Keratinocyte (primary cell): ENCODE results near the gene ILDR1. TPM values are rescaled to one million over a fixed set of nuclear protein-coding genes. Genes with fewer than 3 reads are reported as not detected.
"Not testable (repeated sequence)": the region's sequence is repeated elsewhere in the genome, so short reads cannot be mapped to it uniquely, and the experiment has no call there.

Source experiments
- DNase-seq: peaks from one replicate; pipeline ENCODE4 v3.0.0-alpha.2; 2011; ENCODE audit warnings: low read depth, missing footprints, low spot score
- FAIRE-seq: peaks from 2 replicates; lab custom pipeline; 2011; peaks lifted over from hg19 to GRCh38; lab: Jason Lieb, UNC
- H2AFZ ChIP-seq: 2 replicates; pipeline ENCODE4 v1.6.0; 2012; ENCODE audit warnings: low read length, control low read depth, inconsistent platforms; ENCODE audit not compliant: control insufficient read depth
- H3K27ac ChIP-seq: 2 replicates; pipeline ENCODE4 v1.5.1; 2011; ENCODE audit warnings: low read length; ENCODE audit not compliant: control insufficient read depth, insufficient read depth
- H3K27me3 ChIP-seq: 3 replicates; pipeline ENCODE4 v1.6.0; 2011; ENCODE audit warnings: low read length; ENCODE audit not compliant: control insufficient read depth, insufficient read depth; ENCODE audit errors: extremely low read depth
- H3K36me3 ChIP-seq, 2 experiments: 2 replicates in 1 of 2; 3 replicates in 1 of 2; pipeline ENCODE4 v1.5.1; 2011; ENCODE audit warnings: low read length in 2 of 2, mild to moderate bottlenecking in 1 of 2; ENCODE audit not compliant: control insufficient read depth in 2 of 2, insufficient read depth in 2 of 2; ENCODE audit errors: extremely low read depth in 1 of 2
- H3K4me1 ChIP-seq: 3 replicates; pipeline ENCODE4 v1.5.1; 2011; ENCODE audit warnings: low read length; ENCODE audit not compliant: control insufficient read depth, insufficient read depth; ENCODE audit errors: extremely low read depth
- H3K4me2 ChIP-seq: 3 replicates; pipeline ENCODE4 v1.6.0; 2011; ENCODE audit warnings: low read depth, low read length; ENCODE audit not compliant: control insufficient read depth, insufficient read depth; ENCODE audit errors: extremely low read depth
- H3K4me3 ChIP-seq, 3 experiments: fragments of 200-600 bp in 1 of 3; sonication (generic) in 1 of 3; 2 replicates in 2 of 3; 3 replicates in 1 of 3; pipeline ENCODE4 v1.5.1; 2011 to 2016; ENCODE audit warnings: low read length in 3 of 3, mild to moderate bottlenecking in 3 of 3, control low read depth in 2 of 3, inconsistent platforms in 1 of 3, low read depth in 1 of 3, mixed read lengths in 1 of 3, mixed run types in 1 of 3, moderate library complexity in 1 of 3; ENCODE audit not compliant: control insufficient read depth in 2 of 3, insufficient read depth in 2 of 3; ENCODE audit errors: extremely low read depth in 1 of 3
- H3K79me2 ChIP-seq: 2 replicates; pipeline ENCODE4 v1.6.0; 2012; ENCODE audit warnings: low read length; ENCODE audit not compliant: control insufficient read depth, insufficient read depth
- H3K9ac ChIP-seq: 3 replicates; pipeline ENCODE4 v1.6.0; 2011; ENCODE audit warnings: low read length; ENCODE audit not compliant: control insufficient read depth, insufficient read depth; ENCODE audit errors: extremely low read depth
- H3K9me1 ChIP-seq: 3 replicates; pipeline ENCODE4 v1.6.0; 2011; ENCODE audit warnings: low read length; ENCODE audit not compliant: control insufficient read depth, insufficient read depth; ENCODE audit errors: extremely low read depth
- H3K9me3 ChIP-seq: 2 replicates; pipeline ENCODE4 v1.5.1; 2012; ENCODE audit warnings: low read depth, low read length; ENCODE audit not compliant: control insufficient read depth
- H4K20me1 ChIP-seq: 3 replicates; pipeline ENCODE4 v1.6.0; 2011; ENCODE audit warnings: low read length; ENCODE audit not compliant: control insufficient read depth, insufficient read depth; ENCODE audit errors: extremely low read depth
- EZH2 ChIP-seq: IDR thresholded peaks from one replicate; pipeline ENCODE4 v1.6.1; 2012; ENCODE audit warnings: inconsistent platforms, mild to moderate bottlenecking, low read length, moderate library complexity
- dilution Hi-C: fragments of 300-500 bp; cut with MboI; formaldehyde crosslinking; loops from one replicate; pipeline ENCODE4 v1.7.0; 2020; ENCODE audit warnings: low sequenced_read_pairs; ENCODE audit not compliant: extremely low pct_ligation_motif_present
- polyA plus RNA-seq, 5 experiments: library from polyadenylated mRNA; depleted of rRNA in 3 of 5; stranded (reverse) in 3 of 5; stranded (forward) in 1 of 5; unstranded in 1 of 5; fragments of >200 nt; gene quantifications; 1 replicate in 1 of 5; 2 replicates in 3 of 5; 3 replicates in 1 of 5; pipeline versions ENCODE4 v1.2.1 to v1.2.3, GENCODE V29; 2011 to 2012; ENCODE audit warnings: missing spikeins in 2 of 5, low read depth in 1 of 5, low replicate concordance in 1 of 5
- TF ChIP-seq, protein P1 (sequence below), 3 experiments: IDR thresholded peaks in 1 of 3; conservative IDR thresholded peaks in 1 of 3; optimal IDR thresholded peaks in 1 of 3; 2 replicates in 2 of 3; 3 replicates in 1 of 3; pipeline versions ENCODE3 to v1.5.1; 2011; ENCODE audit warnings: low read length in 3 of 3, mild to moderate bottlenecking in 3 of 3, moderate library complexity in 2 of 3, control low read depth in 1 of 3, inconsistent platforms in 1 of 3; ENCODE audit not compliant: insufficient read depth in 2 of 3; ENCODE audit errors: extremely low read depth in 1 of 3

The ILDR1 gene
- polyA plus RNA-seq, 1 donor (not counting 4 experiments of a cell fraction or from before 2014, with no cell fraction given): 0.09 TPM

DNA sequence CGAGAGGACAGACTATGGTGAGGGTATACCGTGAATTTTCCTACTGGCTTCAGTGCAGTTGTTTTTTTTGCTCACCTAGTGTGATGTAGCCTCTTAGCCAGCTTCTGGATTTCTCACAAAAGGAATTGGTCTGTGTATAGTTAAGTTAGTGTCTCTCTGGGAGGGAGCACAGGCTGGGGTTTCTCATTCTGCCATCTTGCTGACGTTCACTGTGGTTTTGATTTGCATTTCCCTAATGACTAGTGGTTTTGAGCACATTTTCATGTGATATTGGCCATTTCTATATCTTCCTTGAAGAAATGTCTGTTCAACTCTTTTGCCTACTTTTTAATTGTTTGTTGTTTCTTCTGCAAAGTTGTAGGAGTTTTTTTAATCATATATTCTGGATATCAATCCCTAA is 30.9 kb upstream of the ILDR1 start:
- H4K20me1 ChIP-seq: no peaks in the 10 kb centered on the region
- H3K27ac ChIP-seq: no peak overlapping the region
- H3K27me3 ChIP-seq: no peaks in the 10 kb centered on the region
- H3K79me2 ChIP-seq: no peaks in the 10 kb centered on the region
- dilution Hi-C loops: no loop called here
- no peak overlapping the region for H3K4me3 ChIP-seq
- H3K4me2 ChIP-seq: no peak overlapping the region
- FAIRE-seq: no peak
- no peaks in the 10 kb centered on the region for H3K36me3 ChIP-seq
- no peak overlapping the region for H3K9ac ChIP-seq
- DNase-seq: no peak
- no peaks in the 10 kb centered on the region for H3K9me3 ChIP-seq
- H3K4me1 ChIP-seq: no peaks in the 10 kb centered on the region
- H2AFZ ChIP-seq: no peak overlapping the region
- H3K9me1 ChIP-seq: no peaks in the 10 kb centered on the region
- TF ChIP-seq, protein P1, sequence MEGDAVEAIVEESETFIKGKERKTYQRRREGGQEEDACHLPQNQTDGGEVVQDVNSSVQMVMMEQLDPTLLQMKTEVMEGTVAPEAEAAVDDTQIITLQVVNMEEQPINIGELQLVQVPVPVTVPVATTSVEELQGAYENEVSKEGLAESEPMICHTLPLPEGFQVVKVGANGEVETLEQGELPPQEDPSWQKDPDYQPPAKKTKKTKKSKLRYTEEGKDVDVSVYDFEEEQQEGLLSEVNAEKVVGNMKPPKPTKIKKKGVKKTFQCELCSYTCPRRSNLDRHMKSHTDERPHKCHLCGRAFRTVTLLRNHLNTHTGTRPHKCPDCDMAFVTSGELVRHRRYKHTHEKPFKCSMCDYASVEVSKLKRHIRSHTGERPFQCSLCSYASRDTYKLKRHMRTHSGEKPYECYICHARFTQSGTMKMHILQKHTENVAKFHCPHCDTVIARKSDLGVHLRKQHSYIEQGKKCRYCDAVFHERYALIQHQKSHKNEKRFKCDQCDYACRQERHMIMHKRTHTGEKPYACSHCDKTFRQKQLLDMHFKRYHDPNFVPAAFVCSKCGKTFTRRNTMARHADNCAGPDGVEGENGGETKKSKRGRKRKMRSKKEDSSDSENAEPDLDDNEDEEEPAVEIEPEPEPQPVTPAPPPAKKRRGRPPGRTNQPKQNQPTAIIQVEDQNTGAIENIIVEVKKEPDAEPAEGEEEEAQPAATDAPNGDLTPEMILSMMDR (optimal IDR thresholded peaks at IDR 0.05 in 1 of 3, IDR thresholded peaks at IDR 0.05 in 1 of 3, conservative IDR thresholded peaks at IDR 0.05 in 1 of 3; ENCODE audit: extremely low read depth in 1 of 3, insufficient read depth in 2 of 3, low read length in 3 of 3): no peak
- no peak for TF ChIP-seq EZH2

DNA sequence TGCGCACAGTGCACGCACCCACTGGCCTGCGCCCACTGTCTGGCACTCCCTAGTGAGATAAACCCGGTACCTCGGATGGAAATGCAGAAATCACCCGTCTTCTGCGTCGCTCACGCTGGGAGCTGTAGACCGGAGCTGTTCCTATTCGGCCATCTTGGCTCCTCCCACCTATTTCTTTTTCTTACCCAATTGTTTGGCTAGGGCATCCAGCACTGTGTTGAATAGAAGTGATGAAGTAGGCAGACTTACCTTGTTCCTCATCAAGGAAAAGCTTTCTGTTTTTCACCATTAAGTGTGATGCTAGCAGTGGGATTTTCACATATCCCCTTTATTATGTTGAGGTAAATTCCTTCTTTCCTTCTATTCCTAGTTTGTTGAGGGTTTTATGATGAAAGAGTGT is 25.7 kb upstream of the ILDR1 start:
- H3K79me2 ChIP-seq, H3K9me3 ChIP-seq, H3K4me3 ChIP-seq, dilution Hi-C loops, H3K9me1 ChIP-seq, H3K4me2 ChIP-seq, H3K27ac ChIP-seq, H3K4me1 ChIP-seq, DNase-seq, H3K36me3 ChIP-seq, H4K20me1 ChIP-seq, H2AFZ ChIP-seq, H3K9ac ChIP-seq, FAIRE-seq, H3K27me3 ChIP-seq: not testable (repeated sequence)

DNA sequence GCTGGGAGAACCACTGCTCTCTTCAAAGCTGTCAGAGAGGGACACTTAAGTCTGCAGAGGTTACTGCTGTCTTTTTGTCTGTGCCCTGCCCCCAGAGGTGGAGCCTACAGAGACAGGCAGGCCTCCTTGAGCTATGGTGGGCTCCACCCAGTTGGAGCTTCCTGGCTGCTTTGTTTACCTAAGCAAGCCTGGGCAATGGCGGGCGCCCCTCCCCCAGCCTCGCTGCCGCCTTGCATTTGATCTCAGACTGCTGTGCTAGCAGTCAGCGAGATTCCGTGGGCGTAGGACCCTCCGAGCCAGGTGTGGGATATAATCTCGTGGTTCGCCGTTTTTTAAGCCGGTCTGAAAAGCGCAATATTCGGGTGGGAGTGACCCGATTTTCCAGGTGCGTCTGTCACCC is 25.2 kb upstream of the ILDR1 start:
- dilution Hi-C loops, H2AFZ ChIP-seq, H3K27me3 ChIP-seq, H4K20me1 ChIP-seq, H3K36me3 ChIP-seq, H3K4me1 ChIP-seq, H3K9me3 ChIP-seq, H3K9ac ChIP-seq, H3K9me1 ChIP-seq, FAIRE-seq, H3K4me2 ChIP-seq, H3K79me2 ChIP-seq, H3K27ac ChIP-seq, DNase-seq, H3K4me3 ChIP-seq: not testable (repeated sequence)
